HG03064 (cell line): Measurements from ENCODE around the gene RAP2C.
"Not testable (repeated sequence)": the region's sequence is repeated elsewhere in the genome, so short reads cannot be mapped to it uniquely, and the experiment has no call there.

ENCODE experiments used
- ATAC-seq: cut with Tn5 transposase; IDR thresholded peaks from one replicate; pipeline ENCODE4 v1.9.1; 2021; ENCODE audit warnings: low read depth; ENCODE audit not compliant: unreplicated experiment

Gene RAP2C

DNA sequence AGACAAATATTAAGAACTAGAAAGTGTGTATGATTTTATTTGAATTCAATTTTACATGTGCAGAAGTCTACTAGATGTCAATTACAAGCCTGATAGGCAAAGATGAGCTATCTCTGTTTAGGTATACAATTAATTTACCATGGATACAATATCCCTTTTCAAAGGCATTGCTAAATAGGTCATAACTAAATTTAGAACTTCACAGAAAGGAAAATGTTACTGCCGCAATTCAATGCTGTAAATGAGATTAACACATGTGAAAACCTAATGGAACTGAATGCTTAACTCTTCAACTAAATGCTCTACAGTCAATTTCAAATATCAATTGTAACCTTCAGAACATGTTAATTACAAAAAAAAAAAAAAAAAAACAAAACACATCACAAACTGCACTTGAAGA lies 14.6 kb downstream of the RAP2C start:
- no peak for ATAC-seq

DNA sequence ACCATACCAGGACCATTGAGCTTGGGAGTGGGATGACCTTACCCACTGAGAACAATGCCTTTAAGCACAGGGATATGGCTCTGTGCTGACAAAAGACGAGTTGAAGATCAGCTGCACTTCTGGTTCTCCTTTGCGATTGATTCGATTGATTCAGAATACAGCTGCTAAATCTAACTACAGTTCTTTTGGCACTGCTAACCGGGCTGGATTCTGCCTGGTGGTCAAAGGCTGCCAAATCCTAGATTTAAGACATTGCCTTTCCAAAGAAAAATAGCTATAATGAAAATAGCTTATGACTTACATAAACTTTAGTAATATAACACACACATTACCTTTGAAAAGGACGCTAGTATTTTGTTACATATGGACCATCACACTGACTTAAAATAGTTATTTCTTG lies 18.3 kb downstream of the RAP2C start:
- no peak for ATAC-seq

DNA sequence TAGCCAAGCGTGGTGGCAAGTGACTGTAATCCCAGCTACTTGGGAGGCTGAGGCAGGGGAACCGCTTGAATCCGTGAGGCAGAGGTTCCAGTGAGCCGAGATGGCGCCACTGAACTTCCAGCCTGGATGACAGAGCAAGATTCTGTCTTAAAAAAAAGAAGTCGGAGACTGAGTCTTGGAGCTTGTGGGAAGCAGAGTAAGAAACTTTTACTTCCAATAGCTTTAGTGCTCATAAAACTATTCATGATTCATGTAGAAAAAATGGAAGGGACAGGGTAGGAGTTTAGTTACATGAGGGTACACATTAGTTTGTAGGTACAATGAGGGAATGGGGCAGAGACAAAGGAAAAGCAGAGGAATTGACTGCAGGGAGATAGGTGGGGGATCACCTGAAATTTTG lies 19.3 kb downstream of the RAP2C start:
- no peak for ATAC-seq

DNA sequence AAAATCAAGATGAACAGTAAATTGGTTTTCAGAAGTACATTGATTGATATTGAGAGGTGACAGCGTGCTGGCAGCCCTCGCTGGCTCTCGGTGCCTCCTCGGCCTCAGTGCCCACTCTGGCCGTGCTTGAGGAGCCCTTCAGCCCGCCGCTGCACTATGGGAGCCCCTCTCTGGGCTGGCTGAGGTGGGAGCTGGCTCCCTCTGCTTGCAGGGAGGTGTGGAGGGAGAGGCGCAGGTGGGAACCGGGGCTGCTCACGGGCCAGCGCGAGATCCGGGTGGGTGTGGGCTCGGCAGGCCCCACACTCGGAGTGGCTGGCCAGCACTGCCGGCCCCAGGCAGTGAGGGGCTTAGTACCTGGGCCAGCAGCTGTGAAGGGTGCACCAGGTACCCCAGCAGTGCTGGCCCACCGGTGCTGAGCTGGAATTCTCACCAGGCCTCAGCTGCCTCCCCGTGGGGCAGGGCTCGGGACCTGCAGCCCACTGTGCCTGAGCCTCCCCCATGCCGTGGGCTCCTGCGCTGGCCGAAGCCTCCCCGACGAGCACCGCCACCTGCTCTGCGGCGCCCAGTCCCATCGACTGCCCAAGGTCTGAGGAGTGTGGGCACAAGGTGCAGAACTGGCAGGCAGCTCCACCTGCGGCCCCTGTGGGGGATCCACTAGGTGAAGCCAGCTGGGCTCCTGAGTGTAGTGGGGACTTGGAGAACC lies 25.2 kb downstream of the RAP2C start:
- no peak for ATAC-seq

DNA sequence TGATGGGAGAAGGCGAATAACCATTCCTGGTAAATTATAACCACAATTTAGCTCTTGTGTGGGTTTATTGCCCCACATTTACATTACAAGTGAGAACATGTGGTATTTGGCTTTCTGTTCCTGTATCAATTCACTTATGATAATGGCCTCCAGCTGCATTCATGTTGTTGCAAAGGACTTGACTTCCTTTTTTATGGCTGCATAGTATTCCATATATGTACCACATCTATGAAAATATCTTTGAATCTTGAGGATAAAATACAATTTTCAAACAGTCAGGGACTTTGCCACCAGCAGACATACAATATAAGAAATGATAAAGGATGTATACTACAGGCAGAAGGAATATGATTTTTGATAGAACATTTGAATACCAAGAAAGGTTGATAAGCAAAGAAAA lies 27.3 kb downstream of the RAP2C start:
- ATAC-seq = no peak

DNA sequence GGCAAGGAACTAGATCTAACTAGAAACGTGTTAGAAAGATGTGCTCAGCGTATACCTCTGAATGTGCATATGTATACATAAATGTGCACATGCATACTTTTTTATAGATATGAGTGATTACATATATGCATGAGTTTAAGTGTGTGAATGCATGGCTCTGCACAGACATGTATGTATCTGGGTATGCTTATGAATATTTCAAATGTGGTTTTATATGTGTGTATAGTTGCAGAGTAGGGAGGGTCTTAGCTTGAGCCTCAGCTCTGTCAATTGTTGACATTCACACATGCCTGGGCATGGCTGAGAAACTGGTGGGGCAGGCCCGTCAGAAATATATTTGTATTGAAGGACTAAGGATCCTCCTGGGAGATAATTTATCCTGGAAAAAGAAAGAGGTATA lies 31.1 kb downstream of the RAP2C start:
- ATAC-seq = no peak

DNA sequence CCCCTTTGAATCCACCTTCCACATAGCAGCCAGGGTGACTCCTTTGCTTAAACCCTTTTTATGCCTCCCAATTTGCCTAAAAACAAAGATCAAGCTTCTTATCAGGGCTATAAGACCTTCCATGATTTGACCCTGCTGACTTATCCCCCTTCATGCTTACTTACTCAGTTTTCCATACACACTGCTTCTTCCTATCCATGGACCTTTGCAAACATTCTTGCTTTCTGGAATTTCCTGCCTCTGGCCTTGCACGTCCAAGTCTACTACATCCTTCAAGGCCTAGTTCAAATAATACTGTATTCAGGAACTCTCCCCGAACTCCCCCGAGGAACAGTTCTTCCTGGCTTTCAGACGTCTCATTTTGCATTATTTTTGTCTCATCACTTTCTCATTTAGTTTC lies 31.8 kb downstream of the RAP2C start:
- no peak for ATAC-seq

DNA sequence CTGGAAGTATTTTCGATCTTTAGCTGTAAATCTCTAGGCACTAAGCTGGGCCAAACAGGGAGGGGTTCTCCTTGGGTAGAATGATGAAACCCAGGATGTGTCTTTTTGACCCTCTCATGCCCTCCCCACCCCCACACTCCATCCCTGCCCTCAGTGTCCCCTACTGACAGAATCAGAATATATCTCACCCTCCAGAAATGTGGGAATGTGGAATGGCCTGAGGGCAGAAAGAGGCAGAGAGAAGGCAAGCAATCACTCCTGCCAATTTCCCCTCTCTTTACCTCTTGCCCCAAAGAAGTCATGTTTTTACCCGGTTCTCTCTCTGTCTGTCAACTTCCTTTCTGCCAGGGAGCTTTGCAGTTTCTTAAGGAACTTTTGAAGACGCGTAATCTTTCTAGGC lies 34.4 kb downstream of the RAP2C start:
- no peak for ATAC-seq

DNA sequence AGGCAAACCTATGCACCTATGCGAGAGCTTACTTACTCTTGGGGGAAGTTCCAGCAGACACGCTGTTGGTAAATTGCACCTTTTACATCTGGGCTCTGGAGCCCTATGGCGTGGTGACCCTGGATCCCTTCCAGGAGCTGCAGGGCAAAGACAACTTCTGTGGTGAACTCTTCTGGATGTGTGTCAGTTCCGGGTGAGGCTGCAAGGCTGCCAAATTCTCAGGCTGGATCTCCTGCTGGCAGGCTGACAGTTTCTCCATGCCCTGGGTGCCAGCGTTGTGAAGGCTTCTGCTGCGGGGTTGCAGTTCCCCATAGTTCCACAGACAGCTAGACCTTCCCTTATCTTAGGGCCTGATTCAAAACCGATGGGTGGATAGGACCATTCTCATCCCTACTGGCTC lies 37.9 kb downstream of the RAP2C start:
- ATAC-seq = no peak

DNA sequence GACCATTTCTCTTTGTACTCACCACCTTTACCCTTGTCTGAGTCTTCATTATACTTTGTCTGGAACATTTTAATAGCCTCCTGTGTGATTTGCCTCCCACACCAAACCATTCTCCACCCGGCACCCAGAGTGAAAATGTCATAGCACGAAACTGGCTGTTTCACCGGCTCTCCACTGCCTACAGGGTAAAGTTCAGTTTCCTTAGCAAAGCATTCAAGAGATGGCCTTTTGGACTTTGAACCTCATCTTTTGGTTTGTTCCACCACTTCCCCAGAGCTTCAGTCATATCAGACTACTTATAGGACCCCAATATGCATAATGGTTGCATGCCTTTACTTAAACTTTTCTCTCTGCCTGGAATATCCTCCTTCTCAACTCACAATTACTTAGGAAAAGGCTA lies 38.3 kb downstream of the RAP2C start:
- ATAC-seq = no peak

DNA sequence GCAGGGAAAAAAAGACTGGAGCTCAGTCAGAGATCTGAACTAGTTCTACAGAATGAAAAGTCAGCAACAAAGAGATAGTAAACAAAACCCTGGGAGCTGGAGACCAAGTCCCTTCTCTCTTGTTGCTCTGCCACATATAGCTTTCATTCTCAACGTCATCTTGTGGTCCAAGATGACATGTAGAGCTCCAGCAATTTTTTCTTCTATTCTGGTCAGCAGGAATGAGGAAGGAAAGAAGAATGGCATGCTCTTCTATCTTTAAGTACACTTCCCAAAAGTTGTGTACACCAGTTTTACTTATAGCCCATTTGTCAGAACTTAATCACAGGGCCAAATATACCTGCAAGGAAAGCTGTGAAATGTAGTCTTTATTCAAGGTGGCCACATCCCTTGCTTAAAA lies 45.6 kb downstream of the RAP2C start:
- ATAC-seq = no peak

DNA sequence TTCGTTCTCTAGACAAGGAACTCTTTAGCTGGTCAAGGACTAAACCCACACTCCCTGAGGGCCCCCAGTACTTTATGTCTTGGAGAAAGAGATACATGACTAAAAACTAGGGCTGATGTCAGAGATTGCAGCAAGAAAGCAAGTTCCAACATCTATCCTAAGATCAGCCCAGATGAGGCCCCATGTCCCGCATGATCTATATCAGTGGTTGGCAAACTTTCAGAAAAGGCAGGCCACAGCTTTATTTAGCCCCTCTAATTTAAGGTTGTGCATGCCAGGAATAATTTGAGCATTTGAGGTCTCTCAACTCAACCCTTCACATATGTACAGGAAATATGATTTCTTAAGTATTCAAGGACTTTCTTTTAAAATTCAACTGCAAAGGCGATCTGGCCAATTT lies 47.4 kb downstream of the RAP2C start:
- no peak for ATAC-seq

DNA sequence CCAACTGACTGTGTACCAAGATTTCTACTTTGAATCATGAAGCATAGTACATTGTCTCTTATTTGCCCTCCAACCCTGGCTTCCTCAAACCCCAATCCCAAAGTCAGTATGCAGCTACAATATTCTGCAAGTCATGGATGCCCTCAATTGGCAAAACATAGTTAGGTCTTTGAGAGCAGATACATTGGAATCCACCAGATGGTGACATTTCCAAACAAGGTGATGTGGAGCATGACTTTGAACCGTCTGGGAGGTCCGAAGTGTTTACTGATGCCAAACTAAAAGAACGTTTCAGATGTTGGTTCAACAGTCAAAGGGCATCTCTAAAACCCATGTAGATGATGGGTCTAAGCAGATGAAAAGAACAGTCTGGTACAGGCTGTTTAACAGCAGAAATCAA lies 47.8 kb downstream of the RAP2C start:
- no peak for ATAC-seq

DNA sequence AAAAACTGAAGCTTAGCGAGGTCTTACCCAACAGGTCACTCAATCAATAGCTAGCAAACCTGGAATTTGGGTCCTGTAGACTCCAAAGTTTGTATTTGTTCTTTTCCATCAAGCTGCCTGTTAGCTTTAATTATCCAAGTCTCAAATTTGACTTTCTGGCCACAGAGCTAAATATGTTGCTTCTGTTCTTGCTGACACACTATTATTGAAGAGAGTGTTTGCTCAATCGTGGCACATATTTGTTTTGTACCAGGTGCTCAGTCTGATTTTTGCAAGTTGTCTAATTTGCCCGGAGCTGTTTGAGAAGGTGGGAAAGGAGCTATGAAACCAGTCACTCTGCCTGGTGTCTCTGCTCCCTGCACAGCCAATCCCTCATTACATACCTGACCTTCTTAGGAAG lies 49.7 kb downstream of the RAP2C start:
- no peak for ATAC-seq

DNA sequence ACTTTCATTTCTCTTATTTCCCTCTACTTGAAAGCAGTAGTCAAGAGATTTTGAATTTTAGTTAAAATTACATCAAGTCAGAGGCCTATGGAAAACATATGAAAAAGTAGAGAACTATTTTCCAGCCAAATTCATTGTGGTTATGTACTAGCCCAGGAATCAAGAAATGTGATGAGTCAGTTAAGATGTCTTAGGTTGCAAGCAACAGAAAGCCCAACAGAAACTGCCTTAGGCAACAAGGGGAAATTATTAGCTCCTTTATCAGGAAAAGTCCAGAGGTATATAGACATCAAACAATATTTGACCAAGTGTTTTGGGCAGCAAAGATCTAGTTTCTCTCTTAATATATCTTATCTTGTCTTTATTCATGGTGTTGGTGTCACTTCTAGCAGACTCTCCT lies 53.6 kb downstream of the RAP2C start:
- no peak for ATAC-seq

DNA sequence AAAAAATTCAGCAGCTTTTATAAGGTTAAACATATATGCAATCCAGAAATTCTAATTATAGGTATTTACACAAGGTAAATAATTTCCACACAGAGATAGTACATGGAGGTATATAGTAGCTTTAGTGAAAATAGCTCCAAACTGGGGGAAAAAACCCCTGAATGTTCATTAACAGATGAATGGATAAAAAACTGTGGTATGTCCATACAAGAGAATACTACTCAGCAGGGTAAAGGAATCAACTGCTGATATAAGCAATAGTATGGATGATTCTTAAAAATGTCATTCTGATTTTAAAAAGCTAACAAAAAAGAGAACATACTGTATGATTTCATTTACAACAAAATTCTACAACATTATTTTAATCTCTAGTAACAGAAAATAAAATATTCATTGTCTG lies 54.2 kb downstream of the RAP2C start:
- ATAC-seq = no peak

DNA sequence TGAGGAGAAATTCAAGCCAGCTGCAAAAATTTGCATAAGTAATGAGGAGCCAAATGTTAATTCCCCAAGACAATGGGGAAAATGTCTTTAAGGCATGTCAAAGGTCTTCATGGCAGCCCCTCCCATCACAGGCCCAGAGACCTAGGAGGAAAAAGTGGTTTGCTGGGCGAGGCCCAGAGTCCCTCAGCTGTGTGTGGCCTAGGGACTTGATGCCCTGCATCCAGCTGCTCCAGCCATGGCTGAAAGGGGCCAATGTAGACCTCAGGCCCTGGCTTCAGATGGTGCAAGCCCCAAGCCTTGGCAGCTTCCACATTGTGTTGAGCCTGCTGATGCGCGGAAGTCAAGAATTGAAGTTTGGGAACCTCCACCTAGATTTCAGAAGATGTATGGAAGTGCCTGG lies 56.2 kb downstream of the RAP2C start:
- ATAC-seq = not testable (repeated sequence)

DNA sequence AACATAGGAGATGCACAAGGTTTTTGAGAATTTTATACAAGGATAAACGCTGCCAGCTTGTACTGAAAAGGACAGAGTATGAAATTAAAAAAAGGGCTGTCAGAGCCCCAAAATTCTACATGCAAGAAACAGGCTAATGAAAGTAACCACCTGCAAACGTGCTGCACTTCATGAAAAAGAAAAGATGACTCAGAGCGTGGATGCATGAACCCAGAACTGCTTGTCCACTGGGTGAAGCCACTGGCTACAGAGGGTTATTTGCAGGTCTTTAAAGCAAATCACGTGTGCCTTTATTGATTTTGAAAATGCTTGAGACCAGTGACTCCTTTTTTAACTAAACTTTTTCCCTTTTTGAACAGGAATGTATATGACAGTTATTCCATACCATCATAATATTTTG lies 66.1 kb downstream of the RAP2C start:
- ATAC-seq = no peak
